Skeletal muscle satellite cell (primary cell): ENCODE data around the gene ZNF655.

ENCODE experiments used
- H3K27me3 ChIP-seq: 2 replicates; pipeline ENCODE4 v1.7.0; 2013; ENCODE audit warnings: low read length; ENCODE audit not compliant: control insufficient read depth, insufficient read depth
- H3K36me3 ChIP-seq: 2 replicates; pipeline ENCODE4 v1.7.0; 2013; ENCODE audit warnings: mild to moderate bottlenecking, control low read depth, low read length; ENCODE audit not compliant: insufficient read depth
- H3K4me1 ChIP-seq: 2 replicates; pipeline ENCODE4 v1.7.0; 2013; ENCODE audit warnings: low read length; ENCODE audit not compliant: control insufficient read depth, insufficient read depth
- H3K4me2 ChIP-seq: 2 replicates; pipeline ENCODE4 v1.7.0; 2013; ENCODE audit warnings: mild to moderate bottlenecking, low read length
- H3K4me3 ChIP-seq: 2 replicates; pipeline ENCODE4 v1.7.0; 2013; ENCODE audit warnings: low read length
- H3K9ac ChIP-seq: 2 replicates; pipeline ENCODE4 v1.7.0; 2013; ENCODE audit warnings: mild to moderate bottlenecking, low read depth, low read length, moderate library complexity
- H3K9me3 ChIP-seq: replicated peaks from 2 replicates; pipeline ENCODE4 v1.7.0; 2013; ENCODE audit warnings: mild to moderate bottlenecking, control low read depth, low read length

The ZNF655 gene

DNA sequence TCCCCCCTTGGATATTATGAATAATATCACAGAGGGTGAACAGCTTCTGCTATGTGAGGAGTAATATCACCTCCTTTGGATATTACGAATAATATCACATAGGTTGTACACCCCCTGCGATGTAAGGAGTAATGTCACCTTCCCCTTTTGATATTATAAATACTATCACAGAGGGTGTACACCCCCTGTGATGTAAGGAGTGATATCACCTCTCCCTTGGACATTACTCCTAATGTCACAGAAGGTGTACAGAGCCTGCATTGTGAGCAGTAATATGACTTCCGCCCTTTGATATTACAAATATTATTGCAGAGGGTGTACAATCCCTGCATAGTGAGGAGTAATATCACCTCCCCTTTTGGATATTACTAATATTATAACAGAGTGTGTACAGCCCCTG is 30.4 kb downstream of the ZNF655 start:
- Histone ChIP-seq H3K27me3 (no peaks in the 10 kb centered on the region), H3K4me3 (no peak overlapping the region), H3K4me1 (no peaks in the 10 kb centered on the region), H3K9ac (no peak overlapping the region), H3K36me3 (no peaks in the 10 kb centered on the region), H3K9me3 (no peaks in the 10 kb centered on the region), H3K4me2 (no peak overlapping the region)

DNA sequence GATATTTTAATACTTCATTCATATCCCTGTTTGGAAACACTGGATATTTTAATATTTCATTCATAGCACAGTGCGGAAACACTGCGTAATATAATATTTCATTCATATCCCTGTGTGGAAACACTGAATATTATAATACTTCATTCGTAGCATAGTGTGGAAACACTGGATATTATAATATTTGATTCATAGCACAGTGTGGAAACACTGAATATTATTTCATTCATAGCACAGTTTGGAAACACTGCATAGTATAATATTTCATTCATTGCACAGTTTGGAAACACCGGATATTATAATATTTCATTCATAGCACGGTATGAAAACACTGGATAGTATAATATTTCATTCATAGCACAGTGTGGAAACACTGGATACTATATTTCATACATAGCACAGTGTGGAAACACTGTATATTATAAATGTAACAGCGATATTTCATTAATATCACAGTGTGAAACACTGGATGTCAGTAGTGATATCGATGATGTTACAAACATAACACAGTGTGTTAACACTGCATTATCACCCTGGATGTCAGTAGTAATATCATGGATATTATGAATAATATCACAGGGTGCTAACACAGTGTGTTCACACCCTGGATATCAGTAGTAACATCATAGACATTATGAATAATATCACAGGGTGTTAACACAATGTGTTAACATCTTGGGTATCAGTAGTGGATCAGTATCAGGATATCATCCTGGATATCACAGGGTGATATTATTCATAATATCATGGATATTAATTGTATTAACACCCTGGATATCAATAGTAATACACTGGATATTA is 36.7 kb downstream of the ZNF655 start:
- no peaks in the 10 kb centered on the region for H3K27me3 ChIP-seq
- H3K36me3 ChIP-seq: no peaks in the 10 kb centered on the region
- no peak overlapping the region for H3K4me2 ChIP-seq
- no peaks in the 10 kb centered on the region for H3K4me1 ChIP-seq
- no peaks in the 10 kb centered on the region for H3K9me3 ChIP-seq
- H3K9ac ChIP-seq: no peak overlapping the region
- no peak overlapping the region for H3K4me3 ChIP-seq

- Histone ChIP-seq H3K4me1 (no peaks in the 10 kb centered on the region), H3K27me3 (no peaks in the 10 kb centered on the region), H3K4me3 (no peak overlapping the region), H3K9me3 (no peaks in the 10 kb centered on the region), H3K36me3 (no peaks in the 10 kb centered on the region), H3K4me2 (no peak overlapping the region), H3K9ac (no peak overlapping the region)
These were observed 38.0 kb downstream of the ZNF655 start for GRCh38 chr7:99596408-99596955.

GRCh38 chr7:99597762-99598501 is 39.5 kb downstream of the ZNF655 start, which contains the start of gene TMEM225B:
Gene TMEM225B, plus strand, starts transcription at chr7:99598267. Its CDS starts 6,122 bp downstream, at chr7:99604389.
- Histone ChIP-seq H3K4me3 (no peak within 1 kb of the TSS), H3K4me2 (no peak within 1 kb of the TSS), H3K9me3 (no peaks in the 10 kb centered on the region), H3K9ac (no peak within 1 kb of the TSS), H3K27me3 (no peaks in the 10 kb centered on the region), H3K36me3 (no peaks in the 10 kb centered on the region), H3K4me1 (no peaks in the 10 kb centered on the region)

GRCh38 chr7:99599836-99600235 is 41.4 kb downstream of the ZNF655 start:
- Histone ChIP-seq H3K9ac (no peak overlapping the region), H3K4me2 (no peak overlapping the region), H3K9me3 (no peaks in the 10 kb centered on the region), H3K27me3 (no peaks in the 10 kb centered on the region), H3K4me1 (no peaks in the 10 kb centered on the region), H3K36me3 (no peaks in the 10 kb centered on the region), H3K4me3 (no peak overlapping the region)

DNA sequence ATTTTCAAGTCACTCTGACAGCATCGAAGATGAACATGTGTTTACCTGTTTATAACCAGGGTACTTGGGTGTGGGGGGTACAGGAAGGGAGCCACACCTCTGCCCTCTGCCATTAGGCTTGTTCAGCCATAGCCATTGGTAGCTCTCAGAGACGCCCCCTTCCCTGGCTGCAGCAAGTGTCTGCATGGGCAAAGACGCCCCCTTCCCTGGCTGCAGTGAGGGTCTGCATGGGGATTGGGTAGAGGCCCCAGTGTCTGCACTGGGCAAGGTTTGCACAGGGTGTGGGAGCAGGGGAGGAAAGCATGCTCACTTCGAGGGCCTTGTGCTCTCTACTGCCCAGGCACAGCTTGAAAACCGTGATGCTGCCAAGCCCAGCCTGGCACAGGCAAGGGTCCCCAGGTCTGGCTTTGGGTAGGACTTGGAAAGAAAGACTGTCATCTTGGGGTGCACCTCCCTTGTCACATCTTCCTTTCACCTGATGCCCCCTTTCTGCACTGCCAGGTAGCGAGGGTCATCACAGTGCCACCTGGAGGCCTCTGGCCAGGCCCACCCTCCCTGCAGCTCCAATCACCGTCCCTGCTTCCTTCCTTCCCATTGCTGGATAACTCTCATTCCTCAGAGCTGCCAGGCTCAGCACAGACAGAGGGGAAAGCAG is 43.3 kb downstream of the ZNF655 start:
- H3K9me3 ChIP-seq: no peaks in the 10 kb centered on the region
- peaks cover 4% of the 10 kb centered on the region for H3K27me3 ChIP-seq
- no peaks in the 10 kb centered on the region for H3K36me3 ChIP-seq
- H3K9ac ChIP-seq: no peak overlapping the region
- no peak overlapping the region for H3K4me2 ChIP-seq
- H3K4me1 ChIP-seq: no peaks in the 10 kb centered on the region
- H3K4me3 ChIP-seq: no peak overlapping the region

DNA sequence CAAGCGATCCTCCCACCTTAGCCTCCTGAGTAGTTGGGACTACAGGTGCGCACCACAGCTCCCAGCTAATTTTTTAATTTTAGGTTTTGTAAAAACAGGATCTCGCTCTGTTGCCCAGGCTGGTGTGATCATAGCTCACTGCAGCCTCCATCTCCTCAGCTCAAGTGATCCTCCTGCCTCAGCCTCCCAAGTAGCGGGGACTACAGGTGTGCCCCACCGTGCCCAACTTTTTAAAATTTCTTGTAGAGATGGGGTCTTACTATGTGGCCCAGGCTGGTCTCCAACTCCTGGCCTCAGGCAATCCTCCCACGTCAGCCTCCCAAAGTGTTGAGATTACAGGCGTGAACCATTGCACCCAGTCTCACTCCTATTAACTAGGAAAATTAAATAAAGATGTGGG is 47.1 kb downstream of the ZNF655 start:
- Histone ChIP-seq H3K4me1 (no peaks in the 10 kb centered on the region), H3K9ac (no peak overlapping the region), H3K27me3 (peaks cover 19% of the 10 kb centered on the region), H3K36me3 (no peaks in the 10 kb centered on the region), H3K4me2 (no peak overlapping the region), H3K4me3 (no peak overlapping the region), H3K9me3 (no peaks in the 10 kb centered on the region)

- H3K4me2 ChIP-seq: no peak overlapping the region
- H3K36me3 ChIP-seq: no peaks in the 10 kb centered on the region
- H3K4me1 ChIP-seq: no peaks in the 10 kb centered on the region
- no peak overlapping the region for H3K4me3 ChIP-seq
- H3K9me3 ChIP-seq: no peaks in the 10 kb centered on the region
- peaks cover 19% of the 10 kb centered on the region for H3K27me3 ChIP-seq
- H3K9ac ChIP-seq: no peak overlapping the region
These were observed 48.1 kb downstream of the ZNF655 start for GRCh38 chr7:99606531-99606930.

GRCh38 chr7:99607548-99607947 is 49.1 kb downstream of the ZNF655 start:
- Histone ChIP-seq H3K4me2 (no peak overlapping the region), H3K36me3 (no peaks in the 10 kb centered on the region), H3K27me3 (peaks cover 19% of the 10 kb centered on the region), H3K9me3 (no peaks in the 10 kb centered on the region), H3K4me3 (no peak overlapping the region), H3K4me1 (no peaks in the 10 kb centered on the region), H3K9ac (no peak overlapping the region)

DNA sequence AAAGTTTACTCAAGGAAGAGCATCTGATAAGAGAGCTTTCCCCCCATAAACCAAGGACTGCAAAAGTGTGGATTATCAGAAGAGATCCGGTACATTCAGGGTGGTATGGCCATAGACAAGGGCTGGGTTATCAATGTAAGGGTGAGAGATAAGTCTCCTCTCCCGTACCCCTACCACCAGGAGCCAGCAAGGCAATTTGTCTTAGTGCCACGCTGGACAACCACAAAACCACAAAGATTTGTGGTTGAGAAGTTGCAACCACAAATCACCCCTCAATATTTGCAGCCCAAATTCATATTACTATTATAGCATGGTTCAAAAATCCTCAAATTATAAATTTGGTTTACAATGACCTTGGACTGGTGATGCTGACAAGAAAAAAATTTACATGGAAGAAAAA is 56.1 kb downstream of the ZNF655 start:
- H3K4me2 ChIP-seq: no peak overlapping the region
- H3K36me3 ChIP-seq: peaks cover 7% of the 10 kb centered on the region
- no peaks in the 10 kb centered on the region for H3K9me3 ChIP-seq

DNA sequence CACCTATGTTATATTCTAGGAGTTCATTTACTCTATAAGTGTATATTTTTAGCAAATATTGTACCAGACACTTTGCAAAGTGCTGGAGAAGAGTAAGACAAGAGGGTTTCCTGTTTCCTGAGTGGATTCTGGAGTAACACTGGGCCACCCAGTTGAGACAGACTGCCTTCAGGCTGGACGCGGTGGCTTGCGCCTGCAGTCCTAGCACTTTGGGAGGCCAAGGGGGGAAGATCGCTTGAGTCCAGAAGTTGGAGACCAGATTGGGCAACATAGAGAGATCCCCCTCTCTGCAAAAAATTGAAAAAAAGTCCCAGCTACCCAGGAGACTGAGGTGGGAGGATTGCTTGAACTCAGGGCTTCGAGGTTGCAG is 57.5 kb downstream of the ZNF655 start:
- Histone ChIP-seq H3K36me3 (peaks cover 21% of the 10 kb centered on the region), H3K9ac (peak overlapping the region; percentile 88), H3K9me3 (no peaks in the 10 kb centered on the region), H3K4me1 (peaks cover 15% of the 10 kb centered on the region), H3K4me3 (peak overlapping the region; percentile 89), H3K27me3 (no peaks in the 10 kb centered on the region), H3K4me2 (peak overlapping the region; percentile 90)

More for the DNA sequence above, 56.1 kb downstream of the ZNF655 start:
- H3K4me1 ChIP-seq: peaks cover 15% of the 10 kb centered on the region
- no peak overlapping the region for H3K4me3 ChIP-seq
- H3K9ac ChIP-seq: no peak overlapping the region
- H3K27me3 ChIP-seq: peaks cover 7% of the 10 kb centered on the region
